IMR-90 (cell line): ENCODE results near the gene NNMT. TPM values are rescaled to one million over a fixed set of nuclear protein-coding genes. Genes with fewer than 3 reads are reported as not detected.

Experiments
- ATAC-seq: fragments of 200-7000 bp; cut with Tn5 transposase; 2 replicates; pipeline ENCODE4 v1.9.1; 2020; ENCODE audit warnings: low read depth, mild to moderate bottlenecking, moderate library complexity
- BruUV-seq: library from RNA; stranded (reverse); fragments of 400-500 nt; replicated peaks from 2 replicates; lab custom pipeline; 2021; lab: Mats Ljungman, UMichigan
- CTCF ChIA-PET: fragments of 300-600 bp; formaldehyde crosslinking; extraction: SDS; loops from one replicate; lab custom pipeline; 2021; ENCODE audit warnings: antibody characterized with exemption; lab: Yijun Ruan, JAX
- POLR2A ChIA-PET: fragments of 300-600 bp; sonication (Branson Sonifier 250); formaldehyde crosslinking; loops from one replicate; lab custom pipeline; 2022; ENCODE audit warnings: antibody characterized with exemption; ENCODE audit not compliant: unreplicated experiment; lab: Charles Lee
- DNase-seq: peaks from one replicate; pipeline ENCODE4 v3.0.0; 2013
- H2AFZ ChIP-seq: replicated peaks from 2 replicates; pipeline ENCODE3; 2013; ENCODE audit warnings: low read length, mild to moderate bottlenecking; ENCODE audit not compliant: poor library complexity
- H2AK5ac ChIP-seq: 2 replicates; pipeline ENCODE4 v1.6.1; 2013; ENCODE audit warnings: low read depth, low read length, inconsistent platforms
- H2AK9ac ChIP-seq: replicated peaks from 2 replicates; pipeline ENCODE3; 2013; ENCODE audit warnings: mild to moderate bottlenecking, low read depth, low read length, moderate library complexity; ENCODE audit not compliant: poor library complexity
- H2BK120ac ChIP-seq: 2 replicates; pipeline ENCODE4 v1.6.1; 2013; ENCODE audit warnings: low read depth, low read length, inconsistent platforms
- H2BK15ac ChIP-seq: 3 replicates; pipeline ENCODE4 v1.6.1; 2013; ENCODE audit warnings: low read depth, low read length, inconsistent platforms
- H2BK20ac ChIP-seq: 2 replicates; pipeline ENCODE4 v1.6.1; 2013; ENCODE audit warnings: low read depth, mild to moderate bottlenecking, inconsistent platforms, low read length, moderate library complexity
- H2BK5ac ChIP-seq: 2 replicates; pipeline ENCODE4 v1.6.1; 2013; ENCODE audit warnings: mild to moderate bottlenecking, low read depth, low read length, inconsistent platforms; ENCODE audit not compliant: poor library complexity, severe bottlenecking
- H3K14ac ChIP-seq: replicated peaks from 2 replicates; pipeline ENCODE4 v1.6.1; 2013; ENCODE audit warnings: low read depth, low read length, inconsistent platforms
- H3K18ac ChIP-seq: 2 replicates; pipeline ENCODE4 v1.6.1; 2013; ENCODE audit warnings: low read depth, low read length, control low read depth
- H3K23ac ChIP-seq: 2 replicates; pipeline ENCODE4 v1.6.1; 2013; ENCODE audit warnings: low read depth, low read length, inconsistent platforms
- H3K27ac ChIP-seq: 2 replicates; pipeline ENCODE4 v1.5.1; 2013; ENCODE audit warnings: mild to moderate bottlenecking, control low read depth, low read length; ENCODE audit not compliant: insufficient read depth
- H3K27me3 ChIP-seq: 2 replicates; pipeline ENCODE4 v1.6.1; 2013; ENCODE audit warnings: low read length; ENCODE audit not compliant: control insufficient read depth, insufficient read depth
- H3K36me3 ChIP-seq: 2 replicates; pipeline ENCODE4 v1.6.1; 2013; ENCODE audit warnings: low read length, mixed read lengths; ENCODE audit not compliant: control insufficient read depth, insufficient read depth
- H3K4ac ChIP-seq: 2 replicates; pipeline ENCODE4 v1.6.1; 2013; ENCODE audit warnings: low read depth, low read length, inconsistent platforms
- H3K4me1 ChIP-seq: 2 replicates; pipeline ENCODE4 v1.6.1; 2013; ENCODE audit warnings: low read length, mixed read lengths; ENCODE audit not compliant: control insufficient read depth, insufficient read depth
- H3K4me2 ChIP-seq: 2 replicates; pipeline ENCODE4 v1.6.1; 2013; ENCODE audit warnings: low read depth, mild to moderate bottlenecking, control low read depth, low read length, moderate library complexity
- H3K4me3 ChIP-seq: 2 replicates; pipeline ENCODE4 v1.5.1; 2013; ENCODE audit warnings: low read depth, mild to moderate bottlenecking, control low read depth, low read length, moderate library complexity; ENCODE audit not compliant: insufficient read depth
- H3K56ac ChIP-seq: 2 replicates; pipeline ENCODE4 v1.6.1; 2013; ENCODE audit warnings: low read length, inconsistent platforms; ENCODE audit not compliant: insufficient read depth; ENCODE audit errors: extremely low read depth
- H3K79me1 ChIP-seq, 2 experiments: 2 replicates each; pipeline ENCODE4 v1.6.1; 2013; ENCODE audit warnings: low read length in 2 of 2, inconsistent platforms in 1 of 2, low read depth in 1 of 2
- H3K9ac ChIP-seq: 2 replicates; pipeline ENCODE4 v1.6.1; 2013; ENCODE audit warnings: low read depth, low read length, control low read depth
- H3K9me1 ChIP-seq: 2 replicates; pipeline ENCODE4 v1.6.1; 2013; ENCODE audit warnings: low read length, inconsistent platforms; ENCODE audit not compliant: insufficient read depth
- H3K9me3 ChIP-seq: 2 replicates; pipeline ENCODE4 v1.6.1; 2013; ENCODE audit warnings: low read length; ENCODE audit not compliant: control insufficient read depth, insufficient read depth
- H4K20me1 ChIP-seq: 2 replicates; pipeline ENCODE4 v1.6.1; 2013; ENCODE audit warnings: low read length, inconsistent platforms; ENCODE audit not compliant: insufficient read depth
- H4K5ac ChIP-seq: 2 replicates; pipeline ENCODE4 v1.6.1; 2013; ENCODE audit warnings: mild to moderate bottlenecking, low read depth, low read length, control low read depth
- H4K8ac ChIP-seq, 2 experiments: 2 replicates each; pipeline ENCODE4 v1.6.1; 2013; ENCODE audit warnings: low read depth in 2 of 2, low read length in 2 of 2, control low read depth in 1 of 2, inconsistent platforms in 1 of 2
- H4K91ac ChIP-seq: 2 replicates; pipeline ENCODE4 v1.6.1; 2013; ENCODE audit warnings: low read depth, low read length, inconsistent platforms; ENCODE audit not compliant: insufficient read depth
- BHLHE40 ChIP-seq: fragments of 150-350 bp; IDR thresholded peaks from 2 replicates; pipeline ENCODE4 v1.6.1; 2016; ENCODE audit warnings: mild to moderate bottlenecking, low read depth, low read length
- CEBPB ChIP-seq: IDR thresholded peaks from 2 replicates; pipeline ENCODE4 v1.6.1; 2012; ENCODE audit warnings: low read depth, low read length, improper control_type of control experiment
- CHD1 ChIP-seq: IDR thresholded peaks from 2 replicates; pipeline ENCODE4 v1.6.1; 2012; ENCODE audit warnings: low read depth, low read length, improper control_type of control experiment
- CTCF ChIP-seq: conservative IDR thresholded peaks from 2 replicates; pipeline ENCODE4 v1.5.1; 2012; ENCODE audit warnings: mild to moderate bottlenecking, low read depth, low read length, improper control_type of control experiment
- FOS ChIP-seq: fragments of 150-350 bp; IDR thresholded peaks from 2 replicates; pipeline ENCODE4 v1.6.1; 2016; ENCODE audit warnings: low read depth, low read length
- MAFK ChIP-seq: IDR thresholded peaks from 2 replicates; pipeline ENCODE4 v1.6.1; 2012; ENCODE audit warnings: low read depth, low read length, improper control_type of control experiment
- MAZ ChIP-seq: IDR thresholded peaks from 2 replicates; pipeline ENCODE4 v1.6.1; 2012; ENCODE audit warnings: low read depth, mild to moderate bottlenecking, low read length, improper control_type of control experiment, moderate library complexity, borderline replicate concordance
- MXI1 ChIP-seq: IDR thresholded peaks from 2 replicates; pipeline ENCODE4 v1.6.1; 2012; ENCODE audit warnings: low read depth, mild to moderate bottlenecking, low read length, moderate library complexity, borderline replicate concordance
- NFE2L2 ChIP-seq: fragments of 150-350 bp; IDR thresholded peaks from 2 replicates; pipeline ENCODE4 v1.6.1; 2016; ENCODE audit warnings: low read depth, mild to moderate bottlenecking, low read length
- POLR2A ChIP-seq: IDR thresholded peaks from 2 replicates; pipeline ENCODE4 v1.6.1; 2012; ENCODE audit warnings: mild to moderate bottlenecking, low read depth, low read length
- RAD21 ChIP-seq: IDR thresholded peaks from 2 replicates; pipeline ENCODE4 v1.6.1; 2012; ENCODE audit warnings: low read length, improper control_type of control experiment
- RCOR1 ChIP-seq: IDR thresholded peaks from 2 replicates; pipeline ENCODE4 v1.6.1; 2012; ENCODE audit warnings: mild to moderate bottlenecking, low read length, improper control_type of control experiment; ENCODE audit not compliant: insufficient replicate concordance
- RFX5 ChIP-seq: IDR thresholded peaks from 2 replicates; pipeline ENCODE4 v1.8.0; 2012; ENCODE audit warnings: low read depth, mild to moderate bottlenecking, low read length, moderate library complexity
- SMC3 ChIP-seq: fragments of 150-350 bp; IDR thresholded peaks from 2 replicates; pipeline ENCODE4 v1.6.1; 2016; ENCODE audit warnings: low read depth, mild to moderate bottlenecking, antibody characterized with exemption, low read length, moderate library complexity
- WGBS, 2 experiments: methylation state at CpG; one replicate each; pipeline versions ENCODE4 v1.1.5 to v1.1.7; 2013; ENCODE audit warnings: missing lambda C conversion rate in 2 of 2; ENCODE audit not compliant: insufficient read length in 1 of 2; ENCODE audit errors: extremely low coverage in 2 of 2; 5-methylcytosine and 5-hydroxymethylcytosine counted together
- dilution Hi-C: fragments of 300-500 bp; cut with HindIII; formaldehyde crosslinking; loops from one replicate; pipeline ENCODE4 v1.14.3; 2018; ENCODE audit warnings: low sequenced_read_pairs; ENCODE audit not compliant: unreplicated experiment
- in situ Hi-C: fragments of 300-500 bp; cut with MboI; formaldehyde crosslinking; loops from 3 replicates; pipeline ENCODE4 v1.14.3; 2019; ENCODE audit warnings: low sequenced_read_pairs, inconsistent platforms, mixed read lengths
- intact Hi-C: fragments of 100-400 bp; cut with micrococcal nuclease; formaldehyde crosslinking; loops from 2 replicates; pipeline ENCODE4 v1.10.0; 2022
- polyA plus RNA-seq, 3 experiments: library from polyadenylated mRNA; depleted of rRNA; stranded (reverse); fragments of >200 nt; gene quantifications; 2 replicates each; pipeline ENCODE4 v1.2.3, GENCODE V29; 2012; ENCODE audit warnings: low replicate concordance in 1 of 3
- total RNA-seq: library from RNA; depleted of rRNA; stranded (reverse); fragments of >200 nt; gene quantifications from 2 replicates; pipeline ENCODE4 v1.2.3, GENCODE V29; 2012
- TF ChIP-seq, protein P1 (sequence below): fragments of 150-350 bp; IDR thresholded peaks from 2 replicates; pipeline ENCODE4 v1.6.1; 2016; ENCODE audit warnings: low read depth, mild to moderate bottlenecking, low read length, moderate library complexity, borderline replicate concordance
- TF ChIP-seq, protein P2 (sequence below): fragments of 150-350 bp; IDR thresholded peaks from 2 replicates; pipeline ENCODE4 v1.6.1; 2017; ENCODE audit warnings: mild to moderate bottlenecking, antibody characterized with exemption, low read length, low read depth

Gene NNMT
- total and polyA plus RNA-seq, 2 of the 4 experiments (the other 2 are of a cell fraction), result 79.7 to 108 TPM

DNA sequence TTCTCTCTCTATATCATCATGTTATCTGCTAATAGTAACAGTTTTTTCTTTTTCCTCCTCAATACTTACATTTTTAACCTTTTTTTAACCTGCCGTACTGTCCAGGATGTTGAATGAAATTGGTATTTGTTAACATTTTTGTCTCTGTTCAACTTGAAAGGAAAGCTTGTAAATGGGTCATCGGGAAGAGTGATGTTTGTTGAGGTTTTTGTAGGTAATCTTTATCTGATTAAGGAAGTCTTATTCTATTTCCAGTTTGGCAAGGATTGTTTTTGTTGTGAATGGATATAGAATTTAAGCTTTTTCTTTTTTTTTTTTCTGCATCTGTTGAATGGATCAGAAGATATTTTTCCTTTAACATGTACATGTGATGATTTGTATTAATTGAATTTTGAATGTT is 8.1 kb upstream of the NNMT start:
- Histone ChIP-seq H2AK5ac (no peak overlapping the region), H3K56ac (no peak overlapping the region), H3K4me2 (no peak overlapping the region), H3K27ac (no peak overlapping the region), H4K8ac (no peak overlapping the region), H2BK5ac (no peak overlapping the region), H3K36me3 (no peaks in the 10 kb centered on the region), H2BK20ac (no peak overlapping the region), H3K18ac (no peak overlapping the region), H2BK120ac (no peak overlapping the region), H3K9me3 (peaks cover 9% of the 10 kb centered on the region), H3K4me1 (peaks cover 15% of the 10 kb centered on the region), H3K27me3 (no peaks in the 10 kb centered on the region), H3K14ac (no peak overlapping the region), H2BK15ac (no peak overlapping the region), H2AFZ (no peak overlapping the region), H4K20me1 (no peaks in the 10 kb centered on the region), H4K91ac (no peak overlapping the region), H3K4ac (no peak overlapping the region), H3K23ac (no peak overlapping the region), H3K79me1 (peaks cover 0 to 2% of the 10 kb centered on the region in 2 experiments; a peak in 2 of 4 replicates), H3K9ac (no peak overlapping the region), H2AK9ac (no peak overlapping the region), H3K9me1 (peaks cover 3% of the 10 kb centered on the region; the same call in 1 of the 2 replicates), H3K4me3 (no peak overlapping the region), H4K5ac (no peak overlapping the region)
- TF ChIP-seq, protein P1, sequence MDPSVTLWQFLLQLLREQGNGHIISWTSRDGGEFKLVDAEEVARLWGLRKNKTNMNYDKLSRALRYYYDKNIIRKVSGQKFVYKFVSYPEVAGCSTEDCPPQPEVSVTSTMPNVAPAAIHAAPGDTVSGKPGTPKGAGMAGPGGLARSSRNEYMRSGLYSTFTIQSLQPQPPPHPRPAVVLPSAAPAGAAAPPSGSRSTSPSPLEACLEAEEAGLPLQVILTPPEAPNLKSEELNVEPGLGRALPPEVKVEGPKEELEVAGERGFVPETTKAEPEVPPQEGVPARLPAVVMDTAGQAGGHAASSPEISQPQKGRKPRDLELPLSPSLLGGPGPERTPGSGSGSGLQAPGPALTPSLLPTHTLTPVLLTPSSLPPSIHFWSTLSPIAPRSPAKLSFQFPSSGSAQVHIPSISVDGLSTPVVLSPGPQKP, result no peak
- no peak for TF ChIP-seq MXI1
- TF ChIP-seq CHD1, result no peak
- TF ChIP-seq RFX5, result no peak
- TF ChIP-seq SMC3, result no peak
- no peak for TF ChIP-seq MAFK
- no peak for TF ChIP-seq RCOR1
- TF ChIP-seq NFE2L2, result no peak
- no peak for TF ChIP-seq POLR2A
- no peak for TF ChIP-seq CEBPB
- TF ChIP-seq BHLHE40, result no peak
- TF ChIP-seq, protein P2, sequence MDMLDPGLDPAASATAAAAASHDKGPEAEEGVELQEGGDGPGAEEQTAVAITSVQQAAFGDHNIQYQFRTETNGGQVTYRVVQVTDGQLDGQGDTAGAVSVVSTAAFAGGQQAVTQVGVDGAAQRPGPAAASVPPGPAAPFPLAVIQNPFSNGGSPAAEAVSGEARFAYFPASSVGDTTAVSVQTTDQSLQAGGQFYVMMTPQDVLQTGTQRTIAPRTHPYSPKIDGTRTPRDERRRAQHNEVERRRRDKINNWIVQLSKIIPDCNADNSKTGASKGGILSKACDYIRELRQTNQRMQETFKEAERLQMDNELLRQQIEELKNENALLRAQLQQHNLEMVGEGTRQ, result no peak
- TF ChIP-seq CTCF, result no peak
- TF ChIP-seq MAZ, result no peak
- TF ChIP-seq FOS, result no peak
- no peak for TF ChIP-seq RAD21
- CTCF ChIA-PET, result no interaction called here
- ATAC-seq (no peak), DNase-seq (no peak)
- intact Hi-C loops (no loop called here), in situ Hi-C loops (no loop called here), dilution Hi-C loops (no loop called here)
- WGBS, 2 experiments, result no CpG with 5 or more reads among the region's 2 CpGs
- BruUV-seq, result no TSS peak
- POLR2A ChIA-PET, result no interaction called here
